ENCODE measurements around the gene FAM184A. TPM values are rescaled to one million over a fixed set of nuclear protein-coding genes. Genes with fewer than 3 reads are reported as not detected.

FAM184A gene
- total and polyA plus RNA-seq, 5 donors from 2014 or later: 1.0 to 7.7 (median 1.7) TPM

DNA sequence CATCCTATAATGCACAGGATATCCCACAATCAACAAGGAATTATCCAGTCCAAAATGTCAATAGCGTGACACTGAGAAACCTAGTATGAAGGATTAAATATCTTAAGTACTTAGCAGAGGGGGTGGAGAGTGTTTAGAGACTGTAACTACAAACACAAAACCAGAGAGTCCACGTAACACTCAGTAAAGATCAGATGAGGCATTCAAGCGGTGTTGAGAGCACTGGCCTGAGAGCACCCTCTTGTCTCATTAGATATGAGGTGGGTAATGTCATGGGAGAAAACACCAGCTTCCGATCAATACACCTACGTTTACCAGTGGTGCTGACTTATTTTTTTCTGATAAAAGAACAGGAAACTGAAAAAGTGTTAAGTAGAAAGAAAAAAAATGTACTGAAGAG, 2.3 kb downstream of the FAM184A start:
- H3K9me3 Mint-ChIP-seq: peaks cover 0 to 2% (median 0%) of the 10 kb centered on the region in 7 donors
- H3K9me3 ChIP-seq (ENCODE audit: control insufficient read depth in 2 of 2, low read length in 2 of 2): no peaks in the 10 kb centered on the region
- H3K27ac Mint-ChIP-seq: peak overlapping the region; percentile 21 to 83 (median 63)
- peak overlapping the region; percentile 38 for H3K27ac ChIP-seq (ENCODE audit: insufficient read depth, low read length, poor library complexity, severe bottlenecking)
- H3K4me1 Mint-ChIP-seq: peaks cover 26 to 52% (median 42%) of the 10 kb centered on the region in 4 donors
- no peaks in the 10 kb centered on the region for H3K36me3 ChIP-seq (ENCODE audit: control insufficient read depth, insufficient read depth, low read length)
- H3K27me3 ChIP-seq (ENCODE audit: control insufficient read depth, insufficient read depth, low read length): no peaks in the 10 kb centered on the region
- peak overlapping the region; percentile 96 for H3K4me3 ChIP-seq (ENCODE audit: low read depth, low read length)
- peaks cover 27% of the 10 kb centered on the region for H3K4me1 ChIP-seq (ENCODE audit: control insufficient read depth, insufficient read depth, low read length, poor library complexity, severe bottlenecking)
- DNase-seq (peak in 2 of 3 donors; percentile 45 to 50), ATAC-seq (ENCODE audit: low read depth in 2 of 2) (peak; percentile 22 to 23)
- H3K27me3 Mint-ChIP-seq: no peaks in the 10 kb centered on the region
- peak overlapping the region; percentile 78 to 98 (median 89) for H3K4me3 Mint-ChIP-seq
- H3K36me3 Mint-ChIP-seq: no peaks in the 10 kb centered on the region

DNA sequence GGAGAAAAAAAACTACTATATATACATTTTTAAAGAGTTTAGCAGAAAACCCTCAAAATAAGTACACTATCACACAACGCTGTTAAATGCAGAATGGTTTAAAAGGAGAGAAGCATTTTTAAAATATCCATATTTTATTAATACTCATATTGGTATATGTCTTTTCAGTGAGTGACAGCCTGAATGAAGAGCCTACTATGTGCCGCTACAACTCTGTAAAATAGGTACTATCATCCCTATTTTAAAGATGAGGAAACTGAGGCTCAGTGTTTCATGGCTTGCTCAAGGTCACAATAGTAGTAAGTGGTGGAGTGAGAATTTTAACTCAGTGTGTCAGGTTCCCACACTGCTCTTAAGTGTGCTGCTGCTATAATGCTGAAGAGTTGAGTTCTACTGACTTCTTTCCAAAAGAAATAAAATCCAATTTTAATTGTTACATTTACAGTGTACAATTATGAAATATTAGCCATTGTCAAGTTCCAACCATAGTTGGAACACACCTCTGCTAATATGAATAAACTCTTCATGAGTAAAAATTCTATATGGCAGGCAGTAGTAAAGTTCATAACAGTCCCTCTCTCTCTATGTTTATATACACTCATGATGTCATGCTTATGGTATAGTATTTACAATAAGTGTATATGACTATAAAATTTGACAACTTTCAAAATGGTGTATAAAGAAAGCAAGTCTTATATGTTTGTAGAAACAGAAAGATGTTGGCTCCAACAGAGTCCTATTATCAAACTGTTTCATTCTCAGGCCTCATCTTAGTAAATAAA, 3.1 kb downstream of the FAM184A start:
- H3K4me1 Mint-ChIP-seq: peaks cover 22 to 52% (median 43%) of the 10 kb centered on the region in 4 donors

DNA sequence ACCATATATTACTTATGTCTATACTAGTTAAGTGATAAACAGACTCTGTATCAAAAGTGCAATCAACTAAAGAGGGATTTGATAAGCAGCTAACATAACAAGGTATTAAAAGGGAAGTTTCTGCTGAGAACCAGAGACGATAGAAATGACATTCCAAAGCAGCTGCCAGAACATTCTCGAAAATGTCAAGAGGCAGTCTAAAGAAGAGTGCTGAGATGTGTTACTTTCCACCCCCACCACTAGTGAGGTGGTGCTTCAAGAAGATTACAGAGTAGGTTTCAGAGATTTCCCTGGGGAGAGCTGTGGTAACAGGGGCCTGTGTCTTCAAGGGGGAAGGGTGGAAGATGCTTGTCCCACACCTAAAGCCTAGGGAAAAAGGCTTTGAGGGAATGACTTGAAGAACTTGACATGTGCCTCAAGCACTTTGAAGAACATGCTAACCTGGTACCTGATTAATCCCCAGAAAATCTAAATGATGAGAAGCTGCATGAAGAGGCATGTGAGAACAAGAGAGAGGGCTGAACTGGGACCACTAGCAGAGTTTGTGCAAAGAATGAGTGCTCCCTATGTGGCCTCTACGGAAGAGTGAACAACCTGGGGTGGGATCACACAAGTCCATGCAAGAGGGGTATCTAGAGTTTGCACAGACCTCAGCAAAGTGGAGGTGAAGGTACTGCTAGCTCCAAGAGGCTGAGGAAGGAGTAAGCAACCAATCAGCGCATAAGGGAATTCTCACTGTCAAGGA, 5.0 kb downstream of the FAM184A start:
- H3K4me1 ChIP-seq (ENCODE audit: control insufficient read depth, insufficient read depth, low read length, poor library complexity, severe bottlenecking): peaks cover 27% of the 10 kb centered on the region
- no peak overlapping the region for H3K27ac ChIP-seq (ENCODE audit: insufficient read depth, low read length, poor library complexity, severe bottlenecking)
- no peaks in the 10 kb centered on the region for H3K27me3 ChIP-seq (ENCODE audit: control insufficient read depth, insufficient read depth, low read length)
- ATAC-seq (ENCODE audit: low read depth in 2 of 2) (no peak), DNase-seq (no peak)
- H3K4me3 ChIP-seq (ENCODE audit: low read depth, low read length): peak overlapping the region; percentile 5
- H3K36me3 ChIP-seq (ENCODE audit: control insufficient read depth, insufficient read depth, low read length): no peaks in the 10 kb centered on the region
- no peaks in the 10 kb centered on the region for H3K9me3 Mint-ChIP-seq
- H3K36me3 Mint-ChIP-seq: no peaks in the 10 kb centered on the region
- peaks cover 22 to 42% (median 38%) of the 10 kb centered on the region in 4 donors for H3K4me1 Mint-ChIP-seq
- H3K9me3 ChIP-seq (ENCODE audit: control insufficient read depth in 2 of 2, low read length in 2 of 2): no peaks in the 10 kb centered on the region
- no peaks in the 10 kb centered on the region for H3K27me3 Mint-ChIP-seq
- peak overlapping the region in 2 of 4 donors; percentile 44 to 50 for H3K4me3 Mint-ChIP-seq
- H3K27ac Mint-ChIP-seq: peak overlapping the region; percentile 36 to 50 (median 44)

More for the DNA sequence above, 3.1 kb downstream of the FAM184A start:
- ATAC-seq (ENCODE audit: low read depth in 2 of 2) (no peak), DNase-seq (no peak)
- Mint-ChIP-seq H3K4me3 (peak overlapping the region; percentile 78 to 98 (median 89)), H3K27me3 (no peaks in the 10 kb centered on the region), H3K36me3 (no peaks in the 10 kb centered on the region), H3K27ac (peak overlapping the region; percentile 21 to 83 (median 63)), H3K9me3 (no peaks in the 10 kb centered on the region)
- Histone ChIP-seq H3K4me1 (ENCODE audit: control insufficient read depth, insufficient read depth, low read length, poor library complexity, severe bottlenecking) (peaks cover 27% of the 10 kb centered on the region), H3K36me3 (ENCODE audit: control insufficient read depth, insufficient read depth, low read length) (no peaks in the 10 kb centered on the region), H3K9me3 (ENCODE audit: control insufficient read depth in 2 of 2, low read length in 2 of 2) (no peaks in the 10 kb centered on the region), H3K27ac (ENCODE audit: insufficient read depth, low read length, poor library complexity, severe bottlenecking) (no peak overlapping the region), H3K27me3 (ENCODE audit: control insufficient read depth, insufficient read depth, low read length) (no peaks in the 10 kb centered on the region), H3K4me3 (ENCODE audit: low read depth, low read length) (peak overlapping the region; percentile 96)

DNA sequence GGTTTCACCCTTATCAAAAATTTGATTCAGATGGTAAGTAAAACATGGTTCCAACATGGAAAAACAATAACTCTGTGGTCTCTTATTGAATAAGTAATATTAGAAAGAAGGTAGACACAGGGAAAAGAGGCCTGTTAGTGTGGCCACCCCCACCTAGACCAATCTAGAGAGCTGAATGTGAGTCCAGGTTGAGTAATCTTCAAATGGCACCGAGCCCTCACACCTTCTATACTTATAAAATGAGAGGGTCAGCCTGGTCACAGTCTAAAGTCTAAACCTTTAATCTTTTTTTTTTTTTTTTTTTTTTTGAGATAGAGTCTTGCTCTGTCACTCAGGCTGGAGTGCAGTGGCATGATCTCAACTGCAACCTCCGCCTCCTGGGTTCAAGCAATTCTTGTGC, 6.9 kb downstream of the FAM184A start:
- Mint-ChIP-seq H3K4me1 (peaks cover 20 to 32% (median 29%) of the 10 kb centered on the region in 4 donors), H3K36me3 (no peaks in the 10 kb centered on the region), H3K27ac (no peak overlapping the region), H3K9me3 (no peaks in the 10 kb centered on the region), H3K4me3 (no peak overlapping the region), H3K27me3 (no peaks in the 10 kb centered on the region)
- Histone ChIP-seq H3K9me3 (ENCODE audit: control insufficient read depth in 2 of 2, low read length in 2 of 2) (no peaks in the 10 kb centered on the region), H3K4me3 (ENCODE audit: low read depth, low read length) (no peak overlapping the region), H3K27me3 (ENCODE audit: control insufficient read depth, insufficient read depth, low read length) (no peaks in the 10 kb centered on the region), H3K36me3 (ENCODE audit: control insufficient read depth, insufficient read depth, low read length) (no peaks in the 10 kb centered on the region), H3K4me1 (ENCODE audit: control insufficient read depth, insufficient read depth, low read length, poor library complexity, severe bottlenecking) (peaks cover 17% of the 10 kb centered on the region), H3K27ac (ENCODE audit: insufficient read depth, low read length, poor library complexity, severe bottlenecking) (no peak overlapping the region)
- DNase-seq (no peak), ATAC-seq (ENCODE audit: low read depth in 2 of 2) (no peak)

DNA sequence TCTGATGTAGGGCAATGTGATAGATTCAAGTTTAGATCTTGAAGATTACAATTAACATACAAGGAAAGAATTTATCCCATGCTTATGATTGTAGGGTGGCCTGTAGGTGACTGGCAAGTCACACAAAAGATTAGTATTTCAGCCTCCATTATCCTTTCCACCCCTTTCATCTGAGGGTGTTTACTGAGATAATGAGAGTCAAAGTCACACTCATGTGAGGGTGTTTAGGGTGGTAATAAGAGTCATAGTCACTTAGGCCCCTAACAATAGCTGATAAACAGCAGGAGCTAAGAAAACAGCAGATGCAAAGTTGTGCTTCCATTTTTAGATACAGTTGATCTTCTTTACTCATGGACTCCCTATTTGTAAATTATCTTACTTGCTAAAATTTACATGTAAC, 11.4 kb downstream of the FAM184A start:
- Mint-ChIP-seq H3K27ac (no peak overlapping the region), H3K36me3 (no peaks in the 10 kb centered on the region), H3K27me3 (no peaks in the 10 kb centered on the region), H3K4me3 (no peak overlapping the region), H3K9me3 (no peaks in the 10 kb centered on the region), H3K4me1 (peaks cover 0 to 5% (median 2%) of the 10 kb centered on the region in 4 donors)
- H3K27ac ChIP-seq (ENCODE audit: insufficient read depth, low read length, poor library complexity, severe bottlenecking): no peak overlapping the region
- ATAC-seq (ENCODE audit: low read depth in 2 of 2) (no peak), DNase-seq (no peak)
- H3K9me3 ChIP-seq (ENCODE audit: control insufficient read depth in 2 of 2, low read length in 2 of 2): no peaks in the 10 kb centered on the region
- no peaks in the 10 kb centered on the region for H3K36me3 ChIP-seq (ENCODE audit: control insufficient read depth, insufficient read depth, low read length)
- H3K4me3 ChIP-seq (ENCODE audit: low read depth, low read length): no peak overlapping the region
- no peaks in the 10 kb centered on the region for H3K4me1 ChIP-seq (ENCODE audit: control insufficient read depth, insufficient read depth, low read length, poor library complexity, severe bottlenecking)
- H3K27me3 ChIP-seq (ENCODE audit: control insufficient read depth, insufficient read depth, low read length): no peaks in the 10 kb centered on the region

DNA sequence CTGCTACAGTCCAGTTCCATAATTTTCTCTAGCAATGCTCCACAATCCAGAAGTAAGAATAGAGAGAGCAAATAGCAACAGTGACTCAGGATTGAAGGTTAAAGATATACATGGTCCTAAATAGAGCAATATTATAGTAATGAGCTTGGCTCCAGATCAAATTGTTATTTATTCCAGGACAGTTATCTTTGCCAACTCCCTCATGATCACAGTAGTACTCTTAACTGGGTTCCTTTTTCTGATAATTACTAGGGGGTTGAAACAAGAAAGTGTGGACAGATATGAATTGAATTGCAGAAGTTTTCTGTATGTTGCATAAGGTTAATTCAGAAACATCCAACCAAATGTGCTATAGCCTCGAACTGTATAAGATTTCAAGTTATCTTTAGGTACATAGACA, 11.9 kb downstream of the FAM184A start:
- no peak overlapping the region for H3K4me3 ChIP-seq (ENCODE audit: low read depth, low read length)
- no peaks in the 10 kb centered on the region for H3K36me3 ChIP-seq (ENCODE audit: control insufficient read depth, insufficient read depth, low read length)
- no peak for ATAC-seq (ENCODE audit: low read depth in 2 of 2)
- peaks cover 0 to 5% (median 4%) of the 10 kb centered on the region in 4 donors for H3K4me1 Mint-ChIP-seq
- H3K27me3 Mint-ChIP-seq: no peaks in the 10 kb centered on the region
- H3K4me3 Mint-ChIP-seq: no peak overlapping the region
- H3K9me3 Mint-ChIP-seq: no peaks in the 10 kb centered on the region
- no peaks in the 10 kb centered on the region for H3K9me3 ChIP-seq (ENCODE audit: control insufficient read depth in 2 of 2, low read length in 2 of 2)
- no peak overlapping the region for H3K27ac ChIP-seq (ENCODE audit: insufficient read depth, low read length, poor library complexity, severe bottlenecking)
- no peaks in the 10 kb centered on the region for H3K4me1 ChIP-seq (ENCODE audit: control insufficient read depth, insufficient read depth, low read length, poor library complexity, severe bottlenecking)
- no peaks in the 10 kb centered on the region for H3K36me3 Mint-ChIP-seq
- no peak overlapping the region for H3K27ac Mint-ChIP-seq
- H3K27me3 ChIP-seq (ENCODE audit: control insufficient read depth, insufficient read depth, low read length): no peaks in the 10 kb centered on the region
- no peak for DNase-seq

DNA sequence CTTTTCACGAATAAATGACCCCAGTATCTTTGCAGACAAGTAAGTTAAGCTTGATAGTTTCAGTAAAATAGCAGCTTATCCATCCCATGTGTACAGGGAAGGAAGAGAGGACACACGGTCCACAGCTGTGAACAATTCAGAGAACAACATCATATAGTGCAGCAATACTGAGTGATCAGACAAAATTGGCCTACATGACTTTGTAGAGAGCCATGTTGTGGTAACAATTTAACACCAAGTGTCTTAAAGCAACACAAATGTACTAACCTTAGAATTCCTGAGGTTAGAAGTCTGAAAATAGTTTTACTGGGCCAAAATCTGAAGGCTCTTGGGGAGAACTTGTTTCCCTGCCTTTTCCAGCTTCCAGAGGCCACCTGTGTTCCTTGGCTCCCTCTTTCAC, 12.5 kb downstream of the FAM184A start:
- Histone ChIP-seq H3K36me3 (ENCODE audit: control insufficient read depth, insufficient read depth, low read length) (no peaks in the 10 kb centered on the region), H3K27me3 (ENCODE audit: control insufficient read depth, insufficient read depth, low read length) (no peaks in the 10 kb centered on the region), H3K4me1 (ENCODE audit: control insufficient read depth, insufficient read depth, low read length, poor library complexity, severe bottlenecking) (no peaks in the 10 kb centered on the region), H3K4me3 (ENCODE audit: low read depth, low read length) (no peak overlapping the region), H3K27ac (ENCODE audit: insufficient read depth, low read length, poor library complexity, severe bottlenecking) (no peak overlapping the region), H3K9me3 (ENCODE audit: control insufficient read depth in 2 of 2, low read length in 2 of 2) (no peaks in the 10 kb centered on the region)
- no peak for ATAC-seq (ENCODE audit: low read depth in 2 of 2)
- Mint-ChIP-seq H3K4me1 (peaks cover under 1 to 6% (median 3%) of the 10 kb centered on the region in 4 donors), H3K27ac (no peak overlapping the region), H3K27me3 (no peaks in the 10 kb centered on the region), H3K9me3 (no peaks in the 10 kb centered on the region), H3K36me3 (no peaks in the 10 kb centered on the region), H3K4me3 (no peak overlapping the region)
- DNase-seq: no peak
